COLO668 (cell line): ENCODE data around the gene ATG5.

Experiments used
- DNase-seq: peaks from one replicate; lab custom pipeline; 2025; ENCODE audit not compliant: unreplicated experiment; lab: John Stamatoyannopoulos, UW

Gene ATG5

GRCh38 chr6:106184629-106185028 lies 140.9 kb downstream of the ATG5 start:
- no peak for DNase-seq

DNA sequence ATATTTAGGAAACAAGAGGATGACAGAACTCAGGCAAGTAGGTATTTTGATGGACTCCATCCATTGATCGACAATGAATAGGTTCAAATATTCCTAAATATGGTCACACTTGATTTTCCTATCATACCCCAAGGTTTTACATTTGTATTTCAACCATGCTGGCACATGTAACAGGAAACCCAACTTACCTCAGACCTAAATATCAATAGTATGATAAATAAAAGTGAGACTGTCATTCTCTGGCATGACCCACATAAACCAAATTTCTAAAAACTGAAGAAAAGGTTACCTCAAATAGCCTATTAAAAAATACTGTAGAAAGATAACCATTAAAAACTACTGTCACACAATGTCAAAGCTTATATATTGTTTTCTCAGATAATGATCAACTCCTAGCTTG lies 142.1 kb downstream of the ATG5 start:
- DNase-seq: no peak

GRCh38 chr6:106182455-106182854 lies 143.1 kb downstream of the ATG5 start:
- no peak for DNase-seq

DNA sequence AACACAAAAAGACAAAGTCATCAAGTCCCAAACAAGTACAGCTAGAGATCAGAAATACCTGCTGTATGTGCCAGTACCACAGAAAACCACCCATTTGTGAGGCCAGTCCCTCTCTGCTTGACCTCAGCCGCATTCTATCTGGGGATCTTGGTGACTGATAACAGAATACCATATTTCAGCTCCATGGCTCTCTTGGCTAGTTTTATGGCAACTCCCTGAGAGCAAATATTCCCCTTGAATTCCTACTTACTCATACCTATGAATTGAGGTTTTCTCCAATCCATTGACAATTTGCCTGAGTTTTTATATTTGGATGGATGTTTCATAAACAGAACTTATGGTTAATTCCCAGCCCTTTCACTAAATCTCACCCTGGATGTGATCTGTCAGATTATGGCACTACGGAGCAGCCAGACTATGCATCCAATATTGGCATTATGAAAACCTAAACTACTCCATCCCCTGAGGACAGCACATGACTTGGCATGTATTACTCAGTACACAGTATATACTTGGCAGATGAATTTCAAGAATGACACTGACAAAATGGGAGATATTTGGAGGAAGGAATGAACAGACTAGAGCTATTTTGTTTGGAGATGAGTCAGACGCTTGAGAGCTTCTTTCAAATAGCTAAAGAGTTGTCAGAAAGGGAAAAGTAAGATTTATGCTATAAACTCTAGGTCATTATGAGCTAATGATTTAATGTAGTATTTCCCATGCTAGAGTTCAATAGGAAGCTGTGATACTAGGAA lies 143.7 kb downstream of the ATG5 start:
- no peak for DNase-seq

DNA sequence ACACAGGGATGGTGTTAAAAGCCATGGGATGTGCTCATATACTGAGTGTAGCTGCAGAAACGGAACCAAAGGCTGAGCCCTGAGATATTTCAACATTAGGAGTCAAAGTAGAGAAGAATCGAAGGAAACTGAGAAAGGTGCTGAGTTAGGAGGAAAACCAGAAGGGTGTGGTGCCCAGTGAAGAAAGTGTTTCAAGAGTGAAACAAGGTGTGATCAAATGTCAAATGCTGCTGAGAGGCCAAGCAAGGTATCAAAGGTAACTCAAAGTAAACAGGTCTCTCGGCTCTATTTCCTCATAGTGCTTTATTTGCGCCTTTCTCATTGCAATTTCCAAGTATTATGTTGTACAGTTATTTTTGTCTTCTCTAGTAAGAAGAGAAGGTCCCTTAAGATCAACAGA lies 145.4 kb downstream of the ATG5 start:
- no peak for DNase-seq

DNA sequence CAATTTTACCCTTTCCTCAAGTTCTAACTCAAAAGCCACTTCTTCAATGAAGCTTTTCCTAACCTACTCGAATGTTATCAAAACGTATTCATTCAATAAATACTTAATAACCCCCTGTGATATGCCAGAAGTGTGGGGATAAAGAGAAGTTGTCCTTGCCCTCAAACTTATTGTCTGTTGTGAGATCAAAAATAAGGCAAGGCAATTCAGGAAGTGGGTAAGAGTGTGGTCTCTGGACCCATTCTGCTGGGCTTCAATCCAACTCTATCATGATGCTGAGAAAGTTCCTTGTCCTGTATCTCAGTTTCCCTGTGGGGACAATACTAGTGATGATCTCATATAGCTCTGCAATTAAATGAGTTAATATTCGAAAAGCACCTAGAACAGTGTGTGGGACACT lies 146.7 kb downstream of the ATG5 start:
- DNase-seq: no peak

- DNase-seq: no peak
Observed at GRCh38 chr6:106177786-106178185, 147.8 kb downstream of the ATG5 start.

DNA sequence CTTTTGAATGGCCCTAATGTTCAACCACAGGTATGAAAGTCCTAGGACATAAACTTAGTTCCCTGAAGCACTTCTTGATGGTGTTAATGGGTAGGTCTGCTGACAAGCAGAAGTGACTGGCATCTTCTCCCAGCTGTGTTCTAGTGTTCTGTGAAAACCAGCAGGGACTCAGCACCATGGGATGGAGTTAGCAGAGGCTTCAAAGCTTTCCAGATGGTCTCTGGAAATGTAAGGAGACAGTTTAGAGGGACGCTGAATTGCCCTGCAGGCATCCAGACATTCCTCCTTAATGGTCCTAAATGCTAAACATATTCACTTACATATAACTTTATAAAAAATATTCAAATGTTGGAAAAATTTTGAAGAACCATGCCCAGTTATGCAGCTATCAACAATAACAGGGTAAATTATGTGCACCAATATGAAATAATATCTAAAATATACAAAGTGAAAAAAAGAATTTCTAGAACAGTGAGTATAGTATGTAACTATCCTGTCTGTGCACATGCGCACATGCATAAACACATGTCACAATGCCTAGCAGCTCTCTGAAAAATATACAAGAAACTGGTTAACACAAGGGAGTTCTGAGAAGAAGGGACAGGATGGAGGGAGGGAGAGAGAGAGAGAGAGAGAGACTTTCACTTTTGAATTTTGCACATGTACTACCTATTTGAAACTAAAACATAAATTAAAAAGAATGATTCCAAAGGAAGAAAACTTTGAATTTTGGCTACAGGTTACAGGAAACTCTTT lies 152.3 kb downstream of the ATG5 start:
- no peak for DNase-seq

- no peak for DNase-seq
Observed at GRCh38 chr6:106170030-106170791, 155.3 kb downstream of the ATG5 start.

GRCh38 chr6:106169517-106169916 lies 156.0 kb downstream of the ATG5 start:
- DNase-seq: no peak

DNA sequence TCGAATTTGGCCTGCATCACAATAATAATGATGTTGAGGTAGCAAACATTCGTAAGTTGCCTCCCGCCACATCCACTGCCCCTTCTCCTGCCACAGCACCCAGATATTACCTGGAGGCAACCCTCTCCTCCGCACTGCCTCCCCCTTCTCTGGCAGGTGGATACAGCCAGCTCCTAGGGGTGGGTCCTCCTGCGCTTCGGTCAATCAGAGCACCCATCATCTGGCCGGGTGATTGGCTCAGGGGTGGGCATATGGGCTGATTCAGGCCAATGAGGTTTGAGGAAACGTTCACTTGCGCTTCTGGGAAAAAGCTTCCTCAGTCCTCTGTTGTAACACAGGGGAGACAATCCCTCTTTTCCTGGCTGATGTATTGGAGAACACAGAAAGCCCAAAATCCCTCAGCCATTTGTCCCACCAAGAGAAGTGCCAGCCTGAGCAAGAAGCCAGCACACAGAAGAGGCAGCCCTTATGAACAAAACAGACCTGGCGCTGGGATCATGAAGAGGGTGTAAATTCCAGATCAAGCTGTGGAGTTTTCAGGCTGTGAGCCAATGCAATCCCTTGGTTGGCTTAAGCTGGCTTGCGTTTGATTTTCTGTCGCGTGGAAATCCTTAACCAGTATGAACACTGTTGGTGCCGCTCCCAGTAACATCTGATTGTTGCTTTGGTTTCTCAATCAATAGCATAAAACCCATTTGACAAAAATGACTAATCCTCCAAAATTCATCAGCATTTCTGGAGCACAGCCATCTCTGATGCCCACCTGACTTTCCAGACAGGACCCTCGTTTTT lies 157.3 kb downstream of the ATG5 start:
- no peak for DNase-seq

GRCh38 chr6:106167096-106167814 lies 158.3 kb downstream of the ATG5 start:
- DNase-seq: no peak

DNA sequence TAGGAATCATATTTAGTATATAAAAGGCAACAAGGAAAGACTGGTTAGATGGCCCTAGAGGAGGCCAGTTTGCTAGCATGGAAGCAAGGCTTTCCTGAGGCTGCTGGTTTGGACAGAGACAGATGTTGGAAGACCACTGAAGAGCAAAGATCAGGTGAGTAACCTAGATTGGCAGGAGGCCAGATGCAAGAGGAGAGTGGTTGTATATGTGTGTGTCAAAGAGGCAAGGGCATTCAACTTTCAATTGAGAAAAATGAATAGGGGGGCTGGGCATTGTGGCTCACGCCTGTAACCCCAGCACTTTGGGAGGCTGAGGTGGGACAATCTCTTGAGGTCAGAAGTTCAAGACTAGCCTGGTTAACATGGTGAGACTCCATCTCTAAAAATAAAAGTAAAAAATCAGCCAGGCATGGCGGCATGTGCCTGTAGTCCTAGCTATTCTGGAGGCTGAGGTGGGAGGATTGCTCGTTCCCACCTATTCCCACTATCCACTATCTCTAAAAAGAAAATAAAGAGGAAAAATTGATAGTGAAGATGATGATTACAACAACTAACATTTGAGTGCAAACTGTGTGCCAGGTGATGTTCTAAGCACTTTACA lies 159.6 kb downstream of the ATG5 start:
- no peak for DNase-seq

GRCh38 chr6:106163966-106164877 lies 161.3 kb downstream of the ATG5 start:
- no peak for DNase-seq

GRCh38 chr6:106163446-106163965 lies 162.1 kb downstream of the ATG5 start:
- DNase-seq: no peak

GRCh38 chr6:106162921-106163320 lies 162.6 kb downstream of the ATG5 start:
- no peak for DNase-seq

DNA sequence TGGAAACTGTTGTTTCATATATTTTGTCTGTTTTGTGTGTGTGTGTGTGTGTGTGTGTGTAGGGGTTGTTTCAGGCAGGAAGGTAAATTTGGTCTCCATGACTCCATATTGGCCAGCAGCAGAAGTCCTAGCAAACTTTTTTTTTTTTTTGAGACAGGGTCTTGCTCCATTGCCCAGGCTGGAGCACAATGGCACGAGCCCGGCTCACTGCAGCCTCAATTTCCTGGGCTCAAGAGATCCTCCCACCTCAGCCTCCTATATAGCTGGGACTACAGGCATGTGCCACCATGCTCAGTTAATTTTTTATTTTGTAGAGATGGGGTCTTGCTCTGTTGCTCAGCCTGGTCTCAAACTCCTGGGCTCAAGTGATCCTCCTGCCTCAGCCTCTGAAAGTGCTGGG lies 163.7 kb downstream of the ATG5 start:
- no peak for DNase-seq

DNA sequence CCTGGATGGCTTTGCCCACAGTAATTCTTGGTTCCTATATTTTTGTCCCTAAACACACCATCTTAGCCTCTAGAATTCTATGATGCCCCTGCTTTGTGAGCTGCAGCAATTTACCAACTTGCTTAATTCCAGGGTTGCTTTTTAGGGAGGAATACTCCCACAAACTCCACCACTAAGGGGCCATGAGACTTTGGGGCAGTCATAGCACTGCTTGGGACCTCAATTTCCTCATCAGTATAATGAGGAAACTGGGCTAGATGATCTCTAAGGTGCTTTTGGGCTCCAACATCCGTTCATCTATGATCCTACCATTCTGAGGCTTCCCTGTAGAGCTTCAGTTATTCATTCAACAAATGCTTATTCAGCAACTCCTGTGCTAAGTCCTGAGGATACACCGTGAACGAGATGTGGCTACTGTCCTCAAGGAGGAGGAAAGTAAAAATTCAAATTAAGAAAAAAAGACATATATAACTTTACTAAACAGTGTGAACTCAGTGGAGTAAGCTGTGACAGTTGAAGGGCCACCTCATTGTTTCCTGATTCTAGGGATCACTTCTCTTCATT lies 164.2 kb downstream of the ATG5 start:
- no peak for DNase-seq
